HCT116 (cell line): ENCODE measurements around the gene CLDN3. TPM values are rescaled to one million over a fixed set of nuclear protein-coding genes. Genes with fewer than 3 reads are reported as not detected.
"Not testable (repeated sequence)": the region's sequence is repeated elsewhere in the genome, so short reads cannot be mapped to it uniquely, and the experiment has no call there.

Experiments used
- ATAC-seq: fragments of 200-7000 bp; cut with Tn5 transposase; 2 replicates; pipeline ENCODE4 v1.9.1; 2020; ENCODE audit warnings: mild to moderate bottlenecking, moderate library complexity
- BruUV-seq: library from RNA; stranded (reverse); fragments of 400-500 nt; replicated peaks from 2 replicates; lab custom pipeline; 2021; lab: Mats Ljungman, UMichigan
- CTCF ChIA-PET: fragments of 300-600 bp; sonication (Branson Sonifier 250); formaldehyde crosslinking; loops from one replicate; lab custom pipeline; 2021; ENCODE audit warnings: antibody characterized with exemption; lab: Charles Lee
- POLR2A ChIA-PET: fragments of 300-600, 350-600 bp; sonication (Branson Sonifier 250); formaldehyde crosslinking; loops from one replicate; lab custom pipeline; 2021; ENCODE audit warnings: antibody characterized with exemption; lab: Charles Lee
- RAD21 ChIA-PET, 2 experiments: fragments of 300-600 bp; sonication (Branson Sonifier 250); formaldehyde crosslinking; loops; one replicate each; lab custom pipeline; 2023; ENCODE audit warnings: low total read pairs in 2 of 2; ENCODE audit not compliant: uncharacterized antibody in 2 of 2, unreplicated experiment in 2 of 2, low non-redundant PET in 1 of 2; lab: Charles Lee
- DNase-seq: peaks from one replicate; pipeline ENCODE4 v3.0.0-alpha.2; 2010; ENCODE audit warnings: low read depth, low spot score
- H2AFZ ChIP-seq: fragments of 200-600 bp; shearing (Covaris generic), sonication (generic); 2 replicates; pipeline ENCODE4 v1.6.1; 2017; ENCODE audit warnings: low read depth, mixed run types, mixed read lengths, antibody characterized with exemption, low read length; ENCODE audit not compliant: poor library complexity, severe bottlenecking
- H3K27ac ChIP-seq: 2 replicates; pipeline ENCODE4 v1.5.1; 2012; ENCODE audit warnings: low read depth, low read length
- H3K27me3 ChIP-seq: fragments of 200-600 bp; sonication (generic); 2 replicates; pipeline ENCODE4 v1.6.1; 2016; ENCODE audit warnings: mixed run types, low read length, mixed read lengths; ENCODE audit not compliant: insufficient read depth
- H3K36me3 ChIP-seq, 2 experiments: fragments of 200-500 bp in 1 of 2; fragments of 200-600 bp in 1 of 2; sonication (Bioruptor generic) in 1 of 2; sonication (generic) in 1 of 2; 2 replicates each; pipeline versions ENCODE4 v1.5.1 to v1.6.1; 2014 to 2016; ENCODE audit warnings: low read length in 2 of 2, inconsistent platforms in 1 of 2, mixed read lengths in 1 of 2, mixed run types in 1 of 2; ENCODE audit not compliant: insufficient read depth in 2 of 2, control insufficient read depth in 1 of 2
- H3K4me1 ChIP-seq, 2 experiments: fragments of 200-600 bp in 1 of 2; sonication (generic) in 1 of 2; 2 replicates each; pipeline versions ENCODE4 v1.5.1 to v1.6.1; 2012 to 2017; ENCODE audit warnings: low read length in 2 of 2, inconsistent platforms in 1 of 2, mild to moderate bottlenecking in 1 of 2, mixed read lengths in 1 of 2, mixed run types in 1 of 2, moderate library complexity in 1 of 2; ENCODE audit not compliant: insufficient read depth in 2 of 2, control insufficient read depth in 1 of 2
- H3K4me2 ChIP-seq: fragments of 200-600 bp; sonication (generic); 2 replicates; pipeline ENCODE4 v1.6.1; 2017; ENCODE audit warnings: mixed run types, low read length, mixed read lengths
- H3K4me3 ChIP-seq, 2 experiments: fragments of 200-600 bp in 1 of 2; sonication (generic) in 1 of 2; replicated peaks in 1 of 2; 2 replicates each; pipeline ENCODE4 v1.5.1; 2011 to 2016; ENCODE audit warnings: low read length in 2 of 2, control low read depth in 1 of 2, low read depth in 1 of 2, mild to moderate bottlenecking in 1 of 2, mixed read lengths in 1 of 2, mixed run types in 1 of 2
- H3K79me2 ChIP-seq: fragments of 200-600 bp; sonication (generic); 2 replicates; pipeline ENCODE4 v1.6.1; 2017; ENCODE audit warnings: mild to moderate bottlenecking, mixed run types, low read length, moderate library complexity, mixed read lengths; ENCODE audit not compliant: insufficient read depth
- H3K9ac ChIP-seq: fragments of 200-600 bp; sonication (generic); 2 replicates; pipeline ENCODE4 v1.6.1; 2016; ENCODE audit warnings: low read length, mixed read lengths
- H3K9me2 ChIP-seq: fragments of 200-600 bp; sonication (generic), shearing (Covaris generic); 2 replicates; pipeline ENCODE4 v1.6.1; 2017; ENCODE audit warnings: mixed run types, mild to moderate bottlenecking, moderate library complexity; ENCODE audit not compliant: insufficient read depth
- H3K9me3 ChIP-seq, 2 experiments: fragments of 200-500 bp in 1 of 2; fragments of 200-600 bp in 1 of 2; sonication (Bioruptor generic) in 1 of 2; sonication (generic) in 1 of 2; 2 replicates each; pipeline ENCODE4 v1.6.1; 2014 to 2017; ENCODE audit warnings: low read length in 2 of 2, mixed read lengths in 2 of 2, inconsistent platforms in 1 of 2, low read depth in 1 of 2, mild to moderate bottlenecking in 1 of 2, mixed run types in 1 of 2, moderate library complexity in 1 of 2; ENCODE audit not compliant: control insufficient read depth in 1 of 2, insufficient read depth in 1 of 2
- H4K20me1 ChIP-seq: fragments of 200-600 bp; sonication (generic), shearing (Covaris generic); 2 replicates; pipeline ENCODE4 v1.6.1; 2017; ENCODE audit warnings: mixed run types, mild to moderate bottlenecking, moderate library complexity; ENCODE audit not compliant: insufficient read depth
- ATF3 ChIP-seq: IDR thresholded peaks from 2 replicates; pipeline ENCODE4 v1.6.1; 2012
- CBX3 ChIP-seq: IDR thresholded peaks from 2 replicates; pipeline ENCODE4 v1.6.1; 2012; ENCODE audit warnings: low read depth
- CEBPB ChIP-seq: IDR thresholded peaks from 2 replicates; pipeline ENCODE4 v1.6.1; 2012; ENCODE audit warnings: low read depth
- EZH2 ChIP-seq: fragments of 200-600 bp; sonication (generic); IDR thresholded peaks from 2 replicates; pipeline ENCODE4 v1.6.1; 2017; ENCODE audit warnings: antibody characterized with exemption, mixed run types
- JUND ChIP-seq: IDR thresholded peaks from 2 replicates; pipeline ENCODE4 v1.6.1; 2012
- POLR2AphosphoS5 ChIP-seq: IDR thresholded peaks from 2 replicates; pipeline ENCODE4 v1.6.1; 2011; ENCODE audit warnings: mild to moderate bottlenecking, low read depth, low read length, moderate library complexity
- RAD21 ChIP-seq: IDR thresholded peaks from 2 replicates; pipeline ENCODE4 v1.6.1; 2012; ENCODE audit warnings: low read depth, mild to moderate bottlenecking
- REST ChIP-seq: IDR thresholded peaks from 2 replicates; pipeline ENCODE4 v1.6.1; 2012; ENCODE audit warnings: low read depth
- SRF ChIP-seq: IDR thresholded peaks from 2 replicates; pipeline ENCODE4 v1.6.1; 2012; ENCODE audit warnings: low read depth
- TCF7L2 ChIP-seq: IDR thresholded peaks from 2 replicates; pipeline ENCODE4 v1.7.0; 2011; ENCODE audit warnings: borderline replicate concordance, inconsistent platforms; ENCODE audit not compliant: insufficient read depth, insufficient read length; ENCODE audit errors: extremely low read depth
- ZFX ChIP-seq: fragments of 450-650 bp; IDR thresholded peaks from 2 replicates; pipeline ENCODE4 v1.6.1; 2017
- intact Hi-C: fragments of 100-400 bp; cut with micrococcal nuclease; formaldehyde crosslinking; loops from 2 replicates; pipeline ENCODE4 v1.10.0; 2022
- total RNA-seq: library from RNA; stranded (reverse); gene quantifications from one replicate; pipeline ENCODE4 v1.2.1, GENCODE V29; 2021; ENCODE audit not compliant: unreplicated experiment
- TF ChIP-seq, protein P1 (sequence below), 3 experiments: fragments of 200-600 bp in 1 of 3; sonication (generic) in 1 of 3; IDR thresholded peaks in 2 of 3; conservative IDR thresholded peaks in 1 of 3; 2 replicates each; pipeline ENCODE4 v1.5.1; 2012 to 2017; ENCODE audit warnings: low read depth in 2 of 3, low read length in 2 of 3, antibody characterized with exemption in 1 of 3, borderline replicate concordance in 1 of 3, control low read depth in 1 of 3, mild to moderate bottlenecking in 1 of 3, mixed read lengths in 1 of 3, mixed run types in 1 of 3, moderate library complexity in 1 of 3; ENCODE audit not compliant: insufficient read depth in 1 of 3
- TF ChIP-seq, protein P2 (sequence below): IDR thresholded peaks from 2 replicates; pipeline ENCODE4 v1.6.1; 2012

CLDN3 gene
- total RNA-seq, 1 experiment from 2014 or later = 19.2 TPM

DNA sequence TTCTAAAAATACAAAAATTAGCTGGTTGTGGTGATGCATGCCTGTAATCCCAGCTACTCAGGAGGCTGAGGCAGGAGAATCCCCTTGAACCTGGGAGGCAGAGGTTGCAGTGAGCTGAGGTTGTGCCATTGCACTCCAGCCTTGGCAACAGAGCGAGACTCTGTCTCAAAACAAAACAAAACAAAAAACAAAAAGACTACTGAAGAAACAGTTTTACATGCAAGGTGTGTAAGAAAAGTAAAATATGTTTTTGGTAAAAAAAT, 17.6 kb upstream of the CLDN3 start:
- H3K36me3 ChIP-seq, H3K9me3 ChIP-seq, intact Hi-C loops, H3K27ac ChIP-seq, H3K9me2 ChIP-seq, H3K4me2 ChIP-seq, ATAC-seq, H2AFZ ChIP-seq, H3K4me3 ChIP-seq, H3K79me2 ChIP-seq, H3K9ac ChIP-seq, CTCF ChIA-PET, H4K20me1 ChIP-seq, BruUV-seq, H3K27me3 ChIP-seq, DNase-seq: not testable (repeated sequence)
- ChIA-PET POLR2A (interaction anchor here (2.0 kb wide), 1 partner anchor 17 kb away, joined by 5 read pairs; the partner anchor contains the start of gene CLDN3), RAD21 (interaction anchor here in 1 of 2 experiments (1.0 kb wide), 1 partner anchor 40 kb away, joined by 4 read pairs; no protein-coding TSS in a partner anchor)
- H3K4me1 ChIP-seq = peaks cover 4 to 13% of the 10 kb centered on the region in 2 experiments; a peak in 3 of 4 replicates

DNA sequence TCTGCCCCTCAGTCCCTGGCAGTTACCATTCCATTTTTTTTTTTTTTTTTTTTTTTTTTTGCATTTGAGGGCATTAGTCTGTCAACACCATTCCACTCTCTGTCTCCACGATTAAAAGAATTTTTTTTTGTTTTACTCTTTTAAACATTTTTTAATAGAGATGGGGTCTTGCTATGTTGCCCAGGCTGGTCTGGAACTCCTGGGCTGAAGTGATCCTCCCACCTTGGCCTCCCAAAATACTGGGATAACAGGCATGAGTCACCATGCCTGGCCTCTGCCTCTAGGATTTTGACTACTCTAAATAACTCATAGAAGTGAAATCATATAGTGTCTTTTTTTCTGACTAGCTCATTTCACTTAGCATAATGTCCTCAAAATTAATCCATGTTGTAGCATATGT, 16.5 kb upstream of the CLDN3 start:
- H3K79me2 ChIP-seq = no peaks in the 10 kb centered on the region
- no TSS peak for BruUV-seq
- H3K4me3 ChIP-seq = no peak overlapping the region
- H3K9me3 ChIP-seq = no peaks in the 10 kb centered on the region
- no peaks in the 10 kb centered on the region for H4K20me1 ChIP-seq
- ChIA-PET RAD21 (no interaction called here), CTCF (no interaction called here), POLR2A (interaction anchor here (1.3 to 2.0 kb wide), 2 partner anchors 16 to 23 kb away, joined by 3 to 5 read pairs; partner anchors contain the start of gene CLDN3)
- H2AFZ ChIP-seq = no peak overlapping the region
- intact Hi-C loops = no loop called here
- H3K9me2 ChIP-seq = no peaks in the 10 kb centered on the region
- no peaks in the 10 kb centered on the region for H3K27me3 ChIP-seq
- ATAC-seq (no peak), DNase-seq (no peak)
- no peak overlapping the region for H3K4me2 ChIP-seq
- no peak overlapping the region for H3K9ac ChIP-seq
- H3K27ac ChIP-seq = no peak overlapping the region
- peaks cover 4 to 9% of the 10 kb centered on the region in 2 experiments; a peak in 3 of 4 replicates for H3K4me1 ChIP-seq
- no peaks in the 10 kb centered on the region for H3K36me3 ChIP-seq
- TF ChIP-seq JUND (no peak), TCF7L2 (no peak), EZH2 (no peak), REST (no peak), RAD21 (no peak), SRF (no peak), ZFX (no peak), ATF3 (no peak), POLR2AphosphoS5 (no peak), CBX3 (no peak), CEBPB (no peak)
- TF ChIP-seq, protein P1, sequence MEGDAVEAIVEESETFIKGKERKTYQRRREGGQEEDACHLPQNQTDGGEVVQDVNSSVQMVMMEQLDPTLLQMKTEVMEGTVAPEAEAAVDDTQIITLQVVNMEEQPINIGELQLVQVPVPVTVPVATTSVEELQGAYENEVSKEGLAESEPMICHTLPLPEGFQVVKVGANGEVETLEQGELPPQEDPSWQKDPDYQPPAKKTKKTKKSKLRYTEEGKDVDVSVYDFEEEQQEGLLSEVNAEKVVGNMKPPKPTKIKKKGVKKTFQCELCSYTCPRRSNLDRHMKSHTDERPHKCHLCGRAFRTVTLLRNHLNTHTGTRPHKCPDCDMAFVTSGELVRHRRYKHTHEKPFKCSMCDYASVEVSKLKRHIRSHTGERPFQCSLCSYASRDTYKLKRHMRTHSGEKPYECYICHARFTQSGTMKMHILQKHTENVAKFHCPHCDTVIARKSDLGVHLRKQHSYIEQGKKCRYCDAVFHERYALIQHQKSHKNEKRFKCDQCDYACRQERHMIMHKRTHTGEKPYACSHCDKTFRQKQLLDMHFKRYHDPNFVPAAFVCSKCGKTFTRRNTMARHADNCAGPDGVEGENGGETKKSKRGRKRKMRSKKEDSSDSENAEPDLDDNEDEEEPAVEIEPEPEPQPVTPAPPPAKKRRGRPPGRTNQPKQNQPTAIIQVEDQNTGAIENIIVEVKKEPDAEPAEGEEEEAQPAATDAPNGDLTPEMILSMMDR (IDR thresholded peaks at IDR 0.05 in 2 of 3, conservative IDR thresholded peaks at IDR 0.05 in 1 of 3; ENCODE audit: borderline replicate concordance in 1 of 3, insufficient read depth in 1 of 3, low read depth in 2 of 3, low read length in 2 of 3) = no peak
- TF ChIP-seq, protein P2, sequence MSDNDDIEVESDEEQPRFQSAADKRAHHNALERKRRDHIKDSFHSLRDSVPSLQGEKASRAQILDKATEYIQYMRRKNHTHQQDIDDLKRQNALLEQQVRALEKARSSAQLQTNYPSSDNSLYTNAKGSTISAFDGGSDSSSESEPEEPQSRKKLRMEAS = no peak
